ENCODE measurements around the gene AP1G2. TPM values are rescaled to one million over a fixed set of nuclear protein-coding genes. Genes with fewer than 3 reads are reported as not detected.
"Not testable (repeated sequence)": the region's sequence is repeated elsewhere in the genome, so short reads cannot be mapped to it uniquely, and the experiment has no call there.

Gene AP1G2
- total RNA-seq, 1 donor from 2014 or later: 32.8 TPM

GRCh38 chr14:23594191-23594590 is 26.6 kb upstream of the AP1G2 start:
- DNase-seq: not testable (repeated sequence)

GRCh38 chr14:23590198-23590597 is 22.6 kb upstream of the AP1G2 start:
- no peak for DNase-seq

GRCh38 chr14:23589606-23590005 is 22.0 kb upstream of the AP1G2 start:
- DNase-seq: no peak

- DNase-seq: peak; percentile 81
Measured at GRCh38 chr14:23588884-23589598, 21.4 kb upstream of the AP1G2 start.

GRCh38 chr14:23584527-23585203 is 17.1 kb upstream of the AP1G2 start:
- not testable (repeated sequence) for DNase-seq

GRCh38 chr14:23583761-23584526 is 16.4 kb upstream of the AP1G2 start:
- DNase-seq: not testable (repeated sequence)

GRCh38 chr14:23582906-23583760 is 15.5 kb upstream of the AP1G2 start:
- DNase-seq: no peak

- no peak for DNase-seq
Measured at GRCh38 chr14:23580948-23581281, 13.3 kb upstream of the AP1G2 start.

GRCh38 chr14:23580152-23580926 is 12.7 kb upstream of the AP1G2 start:
- DNase-seq: no peak

GRCh38 chr14:23579739-23580138 is 12.1 kb upstream of the AP1G2 start:
- no peak for DNase-seq

- no peak for DNase-seq
Measured at GRCh38 chr14:23579311-23579630, 11.7 kb upstream of the AP1G2 start.

- no peak for DNase-seq
Measured at GRCh38 chr14:23578560-23579310, 11.1 kb upstream of the AP1G2 start, which contains the start of gene JPH4. TSS of gene JPH4 (minus strand) at chr14:23578790. CDS start at chr14:23577453, 1,337 bp downstream.

GRCh38 chr14:23577710-23578392 is 10.3 kb upstream of the AP1G2 start:
- no peak for DNase-seq

- DNase-seq: no peak
Measured at GRCh38 chr14:23577004-23577681, 9.6 kb upstream of the AP1G2 start.

- DNase-seq: no peak
Measured at GRCh38 chr14:23573384-23574015, 5.9 kb upstream of the AP1G2 start.

- DNase-seq: no peak
Measured at GRCh38 chr14:23572836-23573235, 5.2 kb upstream of the AP1G2 start.

- no peak for DNase-seq
Measured at GRCh38 chr14:23572524-23572828, 4.9 kb upstream of the AP1G2 start.

GRCh38 chr14:23571701-23572523 is 4.3 kb upstream of the AP1G2 start:
- no peak for DNase-seq
